Activated B cell treated with CpG ODN at 0.5 μM for 24 hours (primary cell): Measurements from ENCODE around the gene ONECUT1. TPM values are rescaled to one million over a fixed set of nuclear protein-coding genes. Genes with fewer than 3 reads are reported as not detected.

Source experiments
- ATAC-seq: fragments of 200-7000 bp; cut with Tn5 transposase; one replicate; pipeline ENCODE4 v1.10.0; 2021; ENCODE audit warnings: low read depth, mild to moderate bottlenecking, moderate library complexity
- CTCF ChIA-PET: fragments of 350-600 bp; sonication (Branson Sonifier 250); formaldehyde crosslinking; loops from one replicate; lab custom pipeline; 2021; ENCODE audit warnings: antibody characterized with exemption; lab: Charles Lee
- POLR2A ChIA-PET: fragments of 350-600 bp; sonication (Branson Sonifier 250); formaldehyde crosslinking; loops from one replicate; lab custom pipeline; 2021; ENCODE audit warnings: antibody characterized with exemption; lab: Charles Lee
- DNase-seq: peaks from one replicate; pipeline ENCODE4 v3.0.0; 2022
- H3K27ac Mint-ChIP-seq: one replicate; pipeline ENCODE4 v1.8.0; 2020; ENCODE audit warnings: mixed read lengths
- H3K27me3 Mint-ChIP-seq: one replicate; pipeline ENCODE4 v1.8.0; 2021; ENCODE audit warnings: mixed read lengths
- H3K36me3 Mint-ChIP-seq: one replicate; pipeline ENCODE4 v1.8.0; 2021; ENCODE audit warnings: low read depth, mixed read lengths
- H3K4me1 Mint-ChIP-seq: one replicate; pipeline ENCODE4 v1.8.0; 2021; ENCODE audit warnings: mixed read lengths
- H3K4me3 Mint-ChIP-seq: one replicate; pipeline ENCODE4 v1.8.0; 2020; ENCODE audit warnings: mild to moderate bottlenecking, mixed read lengths
- H3K9me3 Mint-ChIP-seq: one replicate; pipeline ENCODE4 v1.8.0; 2020; ENCODE audit warnings: mixed read lengths
- intact Hi-C: fragments of 100-400 bp; cut with micrococcal nuclease; formaldehyde crosslinking; loops from one replicate; pipeline ENCODE4 v1.15.1; 2024
- total RNA-seq: library from RNA; stranded (reverse); gene quantifications from 2 replicates; pipeline ENCODE4 v1.2.3, GENCODE V29; 2022
- TF ChIP-seq, protein P1 (sequence below): fragments of 200-600 bp; IDR thresholded peaks from one replicate; pipeline ENCODE4 v1.8.0; 2022; ENCODE audit warnings: antibody characterized with exemption, mild to moderate bottlenecking

Gene ONECUT1
- total RNA-seq, 1 donor from 2014 or later: 0.44 TPM

- no peak for DNase-seq
- H3K4me1 Mint-ChIP-seq: peaks cover 17% of the 10 kb centered on the region
- ChIA-PET CTCF (no interaction called here), POLR2A (no interaction called here)
- no peaks in the 10 kb centered on the region for H3K27me3 Mint-ChIP-seq
- H3K4me3 Mint-ChIP-seq: no peak overlapping the region
- H3K27ac Mint-ChIP-seq: no peak overlapping the region
- TF ChIP-seq, protein P1, sequence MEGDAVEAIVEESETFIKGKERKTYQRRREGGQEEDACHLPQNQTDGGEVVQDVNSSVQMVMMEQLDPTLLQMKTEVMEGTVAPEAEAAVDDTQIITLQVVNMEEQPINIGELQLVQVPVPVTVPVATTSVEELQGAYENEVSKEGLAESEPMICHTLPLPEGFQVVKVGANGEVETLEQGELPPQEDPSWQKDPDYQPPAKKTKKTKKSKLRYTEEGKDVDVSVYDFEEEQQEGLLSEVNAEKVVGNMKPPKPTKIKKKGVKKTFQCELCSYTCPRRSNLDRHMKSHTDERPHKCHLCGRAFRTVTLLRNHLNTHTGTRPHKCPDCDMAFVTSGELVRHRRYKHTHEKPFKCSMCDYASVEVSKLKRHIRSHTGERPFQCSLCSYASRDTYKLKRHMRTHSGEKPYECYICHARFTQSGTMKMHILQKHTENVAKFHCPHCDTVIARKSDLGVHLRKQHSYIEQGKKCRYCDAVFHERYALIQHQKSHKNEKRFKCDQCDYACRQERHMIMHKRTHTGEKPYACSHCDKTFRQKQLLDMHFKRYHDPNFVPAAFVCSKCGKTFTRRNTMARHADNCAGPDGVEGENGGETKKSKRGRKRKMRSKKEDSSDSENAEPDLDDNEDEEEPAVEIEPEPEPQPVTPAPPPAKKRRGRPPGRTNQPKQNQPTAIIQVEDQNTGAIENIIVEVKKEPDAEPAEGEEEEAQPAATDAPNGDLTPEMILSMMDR: no peak
- no peaks in the 10 kb centered on the region for H3K36me3 Mint-ChIP-seq
- intact Hi-C loops: no loop called here
- ATAC-seq: no peak
- no peaks in the 10 kb centered on the region for H3K9me3 Mint-ChIP-seq
Measured at GRCh38 chr15:52714968-52715367, 75.2 kb downstream of the ONECUT1 start.

DNA sequence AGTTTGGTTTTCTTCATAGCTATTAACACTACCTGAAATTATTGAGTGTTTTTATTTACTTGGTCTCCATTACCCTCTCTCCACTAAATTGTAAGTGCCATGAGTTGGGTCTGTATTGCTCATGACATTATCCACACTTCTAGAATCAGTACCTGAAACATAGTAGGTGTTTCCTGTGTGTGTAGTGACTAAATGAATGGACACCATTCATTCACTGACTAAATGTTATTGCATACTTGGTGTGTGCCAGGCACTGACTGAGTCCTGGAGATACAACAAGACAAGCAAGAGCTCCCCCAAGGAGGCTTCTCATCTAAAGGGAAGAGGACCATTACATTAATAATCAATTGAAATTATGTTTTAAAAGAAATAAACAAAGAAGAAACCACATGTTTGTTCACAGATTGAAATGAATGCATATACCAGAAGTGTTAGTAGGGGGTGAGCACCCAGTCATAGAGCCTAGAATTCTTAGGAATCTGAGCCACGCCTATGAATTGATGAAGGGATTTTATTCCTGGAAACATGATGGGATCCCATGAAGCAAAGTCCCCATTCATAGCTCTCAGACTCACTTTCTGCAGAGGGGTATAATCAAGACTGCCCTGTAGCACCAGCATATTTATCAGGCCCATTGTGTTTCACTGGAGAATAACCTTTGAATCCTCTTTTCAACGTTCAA, 79.3 kb downstream of the ONECUT1 start:
- Mint-ChIP-seq H3K4me3 (no peak overlapping the region), H3K27me3 (no peaks in the 10 kb centered on the region)

DNA sequence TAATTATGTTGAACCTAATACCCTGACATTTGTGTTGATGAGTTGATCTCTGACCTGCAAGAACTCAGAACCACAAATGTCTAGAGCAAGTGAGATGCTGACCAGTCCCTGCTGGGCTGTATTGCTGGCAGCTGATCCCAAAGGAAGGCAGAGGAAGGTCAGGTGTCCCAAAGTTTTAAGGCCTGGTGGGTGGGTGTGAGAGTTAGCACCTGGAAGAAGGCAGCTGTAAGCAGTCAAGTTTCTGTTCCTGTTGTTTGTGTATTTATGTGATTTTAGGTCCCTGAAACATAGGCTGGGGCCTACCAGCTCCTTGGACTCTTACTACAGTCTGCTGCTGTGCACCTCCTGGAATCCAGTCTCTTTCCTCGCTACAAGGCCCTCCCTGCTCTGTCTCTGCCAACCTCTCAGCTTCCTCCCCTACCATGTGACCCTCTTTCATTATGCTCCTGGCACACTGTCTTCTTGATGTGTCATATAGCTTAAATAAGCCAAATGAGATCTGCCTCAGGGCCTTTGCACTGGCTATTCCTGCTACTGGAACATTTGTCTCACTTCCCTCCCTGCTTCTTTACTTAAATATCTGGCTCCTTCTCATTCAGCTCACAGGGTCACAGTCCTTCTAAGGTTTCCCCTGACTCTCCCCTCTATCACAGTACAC, 80.0 kb downstream of the ONECUT1 start:
- ATAC-seq: peak; percentile 43
- CTCF ChIA-PET: interaction anchor here (0.6 to 2.0 kb wide), 8 partner anchors 10 to 820 kb away, joined by 3 to 6 read pairs (median 4); no protein-coding TSS in a partner anchor
- POLR2A ChIA-PET: interaction anchor here (0.5 to 3.0 kb wide), 6 partner anchors 10 to 478 kb away, joined by 3 to 37 read pairs (median 6); partner anchors contain the start of gene ATOSA
- H3K27ac Mint-ChIP-seq: peak overlapping the region; percentile 91
- intact Hi-C loops: loop anchor here (2.0 kb wide), 1 partner anchor 21 kb away; no protein-coding TSS in a partner anchor
- DNase-seq: no peak
- no peaks in the 10 kb centered on the region for H3K36me3 Mint-ChIP-seq
- H3K4me3 Mint-ChIP-seq: peak overlapping the region; percentile 3
- peaks cover 51% of the 10 kb centered on the region for H3K4me1 Mint-ChIP-seq
- TF ChIP-seq, protein P1: no peak
- no peaks in the 10 kb centered on the region for H3K9me3 Mint-ChIP-seq
- H3K27me3 Mint-ChIP-seq: no peaks in the 10 kb centered on the region

More for the DNA sequence above, 79.3 kb downstream of the ONECUT1 start:
- no peak for ATAC-seq
- no peak for DNase-seq
- Mint-ChIP-seq H3K4me1 (peaks cover 50% of the 10 kb centered on the region), H3K36me3 (no peaks in the 10 kb centered on the region), H3K27ac (peak overlapping the region; percentile 91), H3K9me3 (no peaks in the 10 kb centered on the region)
- TF ChIP-seq, protein P1: no peak
- intact Hi-C loops: loop anchor here (2.0 kb wide), 1 partner anchor 20 kb away; no protein-coding TSS in a partner anchor
- ChIA-PET CTCF (interaction anchor here (0.6 to 1.6 kb wide), 5 partner anchors 11 to 821 kb away, joined by 3 to 6 read pairs (median 4); no protein-coding TSS in a partner anchor), POLR2A (interaction anchor here (1.0 to 3.0 kb wide), 4 partner anchors 28 to 479 kb away, joined by 4 to 37 read pairs (median 13); partner anchors contain the start of gene ATOSA)

DNA sequence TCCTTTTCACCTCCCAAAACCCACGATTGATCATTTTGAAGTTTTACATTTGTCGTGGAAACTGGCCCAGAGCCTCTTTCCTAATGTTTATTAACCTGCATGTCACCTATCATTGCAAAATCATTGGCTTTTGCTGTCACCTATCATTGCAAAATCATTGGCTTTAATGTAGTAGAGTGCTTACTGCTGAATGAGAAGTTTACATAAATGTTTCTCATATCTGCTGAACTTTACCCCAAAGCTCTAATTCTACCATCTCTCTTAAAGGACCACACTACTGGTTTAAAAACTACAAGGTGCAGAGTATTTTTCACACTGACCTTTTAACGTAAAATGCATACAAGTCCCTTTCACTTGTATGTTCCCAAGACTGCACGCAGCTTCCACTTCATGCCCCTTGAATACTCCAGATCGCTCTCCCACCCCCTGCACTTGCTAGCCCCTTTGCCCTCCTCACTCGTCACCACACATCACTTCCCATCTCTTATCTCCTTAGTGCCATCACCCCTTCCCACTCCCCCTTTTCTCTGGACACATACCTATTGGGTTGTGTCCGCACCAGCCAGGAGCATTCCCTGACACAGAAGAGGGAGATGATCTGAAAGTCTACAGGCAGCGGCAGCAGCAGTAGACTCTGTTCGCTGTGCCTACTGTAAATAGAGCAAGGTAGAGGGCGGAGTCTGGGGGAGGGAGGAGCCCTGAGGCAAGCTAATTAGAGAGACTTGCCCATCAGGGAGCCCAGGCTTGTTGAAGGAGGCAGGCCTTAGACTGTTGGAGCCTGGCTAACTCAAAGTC, 80.8 kb downstream of the ONECUT1 start:
- ATAC-seq: peak; percentile 99
- CTCF ChIA-PET: interaction anchor here (1.1 to 2.0 kb wide), 5 partner anchors 10 to 71 kb away, joined by 3 to 5 read pairs (median 4); no protein-coding TSS in a partner anchor
- POLR2A ChIA-PET: interaction anchor here (0.5 to 3.0 kb wide), 6 partner anchors 9 to 456 kb away, joined by 3 to 37 read pairs (median 6); partner anchors contain the start of gene ATOSA
- Mint-ChIP-seq H3K27me3 (no peaks in the 10 kb centered on the region), H3K4me3 (peak overlapping the region; percentile 88), H3K36me3 (peaks cover 3% of the 10 kb centered on the region), H3K27ac (peak overlapping the region; percentile 91), H3K4me1 (peaks cover 53% of the 10 kb centered on the region), H3K9me3 (no peaks in the 10 kb centered on the region)
- TF ChIP-seq, protein P1: no peak
- peak; percentile 47 for DNase-seq
- intact Hi-C loops: loop anchor here (1.0 kb wide), 4 partner anchors 9 to 30 kb away; partner anchors contain the start of gene ATOSA

Other genes with a start within 250 kb of the ONECUT1 start
- 145 and 153 TPM in 2 replicates for gene ARPP19, start 221.3 kb downstream of the ONECUT1 start, total RNA-seq
- gene ATOSA, start 110.9 kb downstream of the ONECUT1 start, total RNA-seq: 73.8 and 96.8 TPM in 2 replicates